ENCODE results near the gene LRIT2.

Gene LRIT2

GRCh38 chr10:84256510-84257342, 31.4 kb upstream of the LRIT2 start:
- peak; percentile 81 for TF ChIP-seq CTCF (IDR thresholded peaks at IDR 0.05; ENCODE audit: low read depth, low read length)
- peak; percentile 65 to 67 for DNase-seq (ENCODE audit: low read depth in 2 of 2)
- peak overlapping the region in 1 of 2 donors; percentile 7 for H3K4me3 ChIP-seq (replicated peaks in 1 of 2; ENCODE audit: low read depth in 2 of 2, low read length in 2 of 2)

- TF ChIP-seq CTCF (IDR thresholded peaks at IDR 0.05; ENCODE audit: low read depth, low read length) = no peak
- peak in 1 of 2 donors; percentile 7 for DNase-seq (ENCODE audit: low read depth in 2 of 2)
- no peak overlapping the region for H3K4me3 ChIP-seq (replicated peaks in 1 of 2; ENCODE audit: low read depth in 2 of 2, low read length in 2 of 2)
Measured at GRCh38 chr10:84254552-84255478, 29.5 kb upstream of the LRIT2 start.

- no peak for DNase-seq (ENCODE audit: low read depth in 2 of 2)
- no peak overlapping the region for H3K4me3 ChIP-seq (replicated peaks in 1 of 2; ENCODE audit: low read depth in 2 of 2, low read length in 2 of 2)
- no peak for TF ChIP-seq CTCF (IDR thresholded peaks at IDR 0.05; ENCODE audit: low read depth, low read length)
Measured at GRCh38 chr10:84248794-84249193, 23.4 kb upstream of the LRIT2 start.

- no peak for TF ChIP-seq CTCF (IDR thresholded peaks at IDR 0.05; ENCODE audit: low read depth, low read length)
- DNase-seq (ENCODE audit: low read depth in 2 of 2) = no peak
- no peak overlapping the region for H3K4me3 ChIP-seq (replicated peaks in 1 of 2; ENCODE audit: low read depth in 2 of 2, low read length in 2 of 2)
Measured at GRCh38 chr10:84247496-84247895, 22.2 kb upstream of the LRIT2 start.

- H3K4me3 ChIP-seq (replicated peaks in 1 of 2; ENCODE audit: low read depth in 2 of 2, low read length in 2 of 2) = no peak within 1 kb of the TSS
- DNase-seq (ENCODE audit: low read depth in 2 of 2) = no peak
- no peak for TF ChIP-seq CTCF (IDR thresholded peaks at IDR 0.05; ENCODE audit: low read depth, low read length)
Measured at GRCh38 chr10:84244651-84245270, 19.4 kb upstream of the LRIT2 start, which contains the start of gene RGR. Gene RGR (plus strand): TSS chr10:84245053. CDS start chr10:84245091, 38 bp downstream.

GRCh38 chr10:84243759-84244158, 18.4 kb upstream of the LRIT2 start:
- no peak for DNase-seq (ENCODE audit: low read depth in 2 of 2)
- H3K4me3 ChIP-seq (replicated peaks in 1 of 2; ENCODE audit: low read depth in 2 of 2, low read length in 2 of 2) = no peak overlapping the region
- no peak for TF ChIP-seq CTCF (IDR thresholded peaks at IDR 0.05; ENCODE audit: low read depth, low read length)

All from cardiac fibroblast (primary cell).